HG02852 (cell line): ENCODE results near the gene TRNP1.
"Not testable (repeated sequence)": the region's sequence is repeated elsewhere in the genome, so short reads cannot be mapped to it uniquely, and the experiment has no call there.

ENCODE experiments used
- ATAC-seq: cut with Tn5 transposase; IDR thresholded peaks from one replicate; pipeline ENCODE4 v1.9.1; 2021; ENCODE audit warnings: mild to moderate bottlenecking, moderate library complexity; ENCODE audit not compliant: unreplicated experiment

TRNP1 gene

DNA sequence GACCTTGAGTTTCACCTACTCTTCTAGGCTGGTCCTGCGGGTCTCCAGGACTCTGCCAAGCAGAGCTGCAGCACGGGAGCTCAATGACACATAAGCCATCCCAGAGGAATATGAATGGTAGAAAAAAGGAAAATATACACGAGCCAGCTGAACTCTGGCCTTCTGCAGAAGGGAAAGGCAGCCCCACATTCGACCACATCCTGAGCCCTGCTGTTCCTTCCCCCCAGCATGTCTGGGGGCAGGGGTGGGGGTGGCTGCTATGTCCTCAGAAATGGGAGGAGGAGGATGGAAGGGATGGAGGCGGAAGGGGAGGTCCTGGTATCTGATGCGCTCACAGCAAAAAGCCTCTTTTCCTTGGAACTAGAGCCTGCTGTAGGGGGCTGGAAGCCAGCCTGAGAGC lies 21.1 kb upstream of the TRNP1 start:
- no peak for ATAC-seq

GRCh38 chr1:26972821-26973220 lies 20.7 kb upstream of the TRNP1 start:
- ATAC-seq: no peak

DNA sequence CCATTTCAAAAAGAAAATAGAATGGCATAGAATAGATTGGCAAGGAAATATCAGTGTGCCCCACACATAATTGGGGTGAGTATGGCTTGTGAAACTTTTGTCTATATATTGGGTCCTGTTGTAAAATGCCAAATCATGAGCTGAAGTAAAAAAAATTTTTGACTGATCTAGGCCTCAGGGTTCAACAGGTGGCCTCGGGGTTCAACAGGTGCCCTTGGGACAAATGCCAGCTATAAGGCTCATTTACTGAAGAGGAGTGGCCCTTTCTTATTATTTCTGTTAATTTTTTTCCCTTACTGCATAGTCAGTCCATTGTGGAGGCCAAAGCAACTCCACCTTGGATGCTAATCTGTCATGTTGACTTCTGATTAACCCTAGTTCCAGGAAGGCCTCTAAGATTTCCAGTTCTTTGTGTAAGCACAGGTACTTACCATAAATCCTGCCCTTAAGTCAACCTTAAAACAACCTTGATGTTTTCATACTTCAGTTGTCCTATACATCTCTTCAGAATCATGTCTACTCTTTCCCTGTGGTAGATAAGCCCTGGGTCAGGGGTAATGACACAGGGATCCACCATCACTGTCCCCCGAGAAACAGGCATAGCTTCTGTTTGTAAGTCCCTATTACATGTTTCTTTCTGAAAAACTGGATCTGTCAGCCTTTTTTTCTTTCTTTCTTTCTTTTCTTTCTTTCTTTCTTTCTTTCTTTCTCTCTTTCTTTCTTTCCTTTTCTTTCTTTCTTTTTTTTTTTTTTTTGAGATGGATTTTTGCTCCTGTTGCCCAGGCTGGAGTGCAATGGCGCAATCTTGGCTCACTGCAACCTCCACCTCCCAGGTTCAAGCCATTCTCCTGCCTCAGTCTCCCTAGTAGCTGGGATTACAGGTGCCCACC lies 16.6 kb upstream of the TRNP1 start:
- no peak for ATAC-seq

DNA sequence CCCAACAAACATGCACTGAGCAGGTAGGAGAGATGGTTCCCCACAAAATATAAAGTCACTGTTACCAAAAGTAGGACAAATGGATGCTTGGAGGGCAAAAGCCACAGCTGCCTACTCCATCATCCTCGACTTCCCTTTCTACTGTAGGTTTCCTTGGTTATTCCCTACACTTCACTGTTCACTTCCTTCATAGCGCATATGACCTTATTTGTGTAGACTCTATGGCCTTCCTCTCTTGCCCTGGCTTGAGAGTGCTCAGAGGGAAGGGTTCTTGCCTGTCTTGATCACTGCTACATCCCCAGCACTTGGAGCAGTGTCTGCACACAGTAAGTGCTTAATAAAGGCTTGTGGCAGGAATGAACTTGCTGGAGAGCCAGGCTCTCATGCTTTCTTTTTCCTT lies 14.6 kb upstream of the TRNP1 start:
- ATAC-seq: no peak

DNA sequence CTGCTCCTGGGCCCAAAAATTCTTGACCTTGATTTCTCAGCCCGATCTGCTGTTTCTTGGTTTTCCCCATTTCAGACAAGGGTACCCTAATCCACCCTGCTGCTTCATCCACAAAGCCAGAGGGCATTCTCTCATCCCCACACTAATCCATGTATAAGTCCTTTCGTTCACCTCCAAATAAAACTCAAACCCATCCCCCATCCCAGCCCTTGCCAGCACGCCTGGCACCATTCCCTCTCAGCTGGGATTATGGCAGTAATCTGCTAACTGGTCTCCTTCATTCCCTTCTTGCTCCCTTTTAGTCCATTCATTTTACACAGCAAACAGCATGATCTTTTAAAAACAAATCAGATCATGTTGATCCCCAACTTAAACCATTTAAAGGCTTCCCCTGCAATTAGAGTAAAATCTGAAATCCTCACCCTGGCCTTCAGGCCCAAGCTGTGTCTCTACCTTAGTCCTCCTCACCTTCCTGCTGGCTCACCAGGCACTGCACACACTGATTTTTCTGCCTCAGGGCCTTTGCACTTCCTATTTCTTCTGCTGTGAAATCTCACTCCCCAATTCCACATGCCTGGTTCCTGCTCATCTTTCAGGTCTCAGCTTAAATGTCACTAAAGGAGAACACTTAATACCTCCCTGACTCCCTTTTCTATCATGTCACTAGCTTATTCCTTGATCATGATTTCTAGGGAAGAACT lies 12.2 kb upstream of the TRNP1 start:
- no peak for ATAC-seq

- ATAC-seq: no peak
Measured at GRCh38 chr1:26983863-26984262, 9.6 kb upstream of the TRNP1 start.

- no peak for ATAC-seq
Measured at GRCh38 chr1:26984291-26984690, 9.2 kb upstream of the TRNP1 start.

DNA sequence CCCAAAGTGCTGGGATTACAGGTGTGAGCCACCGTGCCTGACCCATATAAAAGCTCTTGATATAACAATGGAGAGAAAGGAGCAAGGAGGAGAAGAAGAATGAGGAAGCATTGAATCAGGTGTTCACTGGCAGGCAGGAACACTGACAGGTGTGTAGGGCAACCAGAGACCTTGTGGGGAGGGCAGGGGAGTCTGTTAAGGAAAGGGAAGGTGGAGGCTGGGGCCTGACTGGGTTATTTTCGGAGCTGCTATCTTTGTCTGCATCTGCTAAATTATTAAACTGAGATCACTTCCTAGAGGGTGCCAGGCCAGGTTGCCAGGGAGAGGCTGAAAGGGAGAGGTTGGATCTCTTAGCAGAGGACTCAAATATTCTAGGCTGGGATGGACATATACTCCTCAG lies 6.8 kb upstream of the TRNP1 start:
- ATAC-seq: no peak

DNA sequence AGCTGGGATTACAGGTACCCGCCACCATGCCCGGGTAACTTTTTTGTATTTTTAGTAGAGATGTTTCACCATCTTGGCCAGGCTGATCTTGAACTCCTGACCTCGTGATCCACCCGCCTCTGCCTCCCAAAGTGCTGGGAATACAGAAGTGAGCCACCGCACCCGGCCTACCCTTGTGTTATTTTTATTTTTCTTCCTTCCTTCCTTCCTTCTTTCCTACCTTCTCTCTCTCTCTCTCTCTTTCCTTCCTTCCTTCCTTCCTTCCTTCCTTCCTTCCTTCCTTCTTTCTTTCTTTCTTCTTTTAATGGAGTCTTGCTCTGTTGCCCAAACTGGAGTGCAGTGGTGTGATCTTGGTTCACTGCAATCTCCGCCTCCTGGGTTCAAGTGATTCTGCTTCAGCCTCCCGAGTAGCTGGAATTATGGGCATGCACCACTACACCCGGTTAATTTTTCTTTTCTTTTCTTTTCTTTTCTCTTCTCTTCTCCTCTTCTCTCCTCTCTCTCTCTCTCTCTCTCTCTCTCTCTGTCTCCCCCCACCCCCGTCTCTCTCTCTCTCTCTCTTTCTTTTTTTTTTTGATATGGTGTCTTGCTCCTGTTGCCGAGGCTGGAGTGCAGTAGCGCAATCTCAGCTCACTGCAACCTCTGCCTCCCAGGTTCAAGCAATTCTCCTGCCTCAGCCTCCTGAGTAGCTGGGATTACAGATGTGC lies 3.9 kb upstream of the TRNP1 start:
- not testable (repeated sequence) for ATAC-seq

DNA sequence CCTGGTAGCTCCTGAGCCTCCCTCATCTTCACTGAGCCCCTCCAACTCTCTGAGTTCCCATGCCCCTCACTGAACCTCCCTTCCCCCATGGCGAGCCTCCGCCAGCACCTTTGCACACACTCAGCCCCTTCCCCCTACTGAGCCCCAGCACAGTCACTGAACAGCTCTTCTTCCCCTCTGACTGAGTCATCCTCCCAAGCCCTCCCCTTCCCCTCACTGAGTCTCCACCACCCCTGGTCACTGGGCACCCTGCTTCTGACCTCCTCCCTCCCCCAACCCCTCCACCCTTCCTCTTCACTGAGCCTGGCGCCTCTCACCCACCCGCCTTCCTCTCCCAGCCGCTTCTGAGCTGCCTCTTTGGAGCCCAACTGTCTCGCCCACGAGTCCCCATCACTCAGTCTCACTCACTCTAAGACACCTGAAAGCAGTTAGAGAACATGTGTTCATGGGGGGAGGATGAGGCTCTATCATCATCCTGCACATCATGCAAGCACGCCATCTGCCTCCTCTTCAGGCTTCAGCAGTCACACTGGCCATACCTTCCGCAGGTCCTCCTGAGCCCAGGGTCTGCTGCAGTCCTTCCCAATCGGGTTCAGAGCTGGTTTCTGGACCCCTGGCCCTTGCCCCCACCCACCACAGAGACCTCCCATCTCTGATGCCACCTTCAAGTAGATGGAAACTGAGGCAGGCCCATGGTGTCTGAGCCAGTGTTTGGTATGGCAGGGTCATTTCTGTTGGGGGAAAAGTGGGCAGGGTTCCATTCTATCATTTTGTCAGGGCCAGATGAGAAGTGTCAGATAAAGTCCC lies 2.0 kb upstream of the TRNP1 start:
- ATAC-seq: no peak

GRCh38 chr1:26994020-26994786 lies 711 bp downstream of the TRNP1 start:
- peak; percentile 15 for ATAC-seq

GRCh38 chr1:26994787-26995517 lies 1.5 kb downstream of the TRNP1 start:
- ATAC-seq: no peak

GRCh38 chr1:26996024-26996423 lies 2.5 kb downstream of the TRNP1 start:
- no peak for ATAC-seq

DNA sequence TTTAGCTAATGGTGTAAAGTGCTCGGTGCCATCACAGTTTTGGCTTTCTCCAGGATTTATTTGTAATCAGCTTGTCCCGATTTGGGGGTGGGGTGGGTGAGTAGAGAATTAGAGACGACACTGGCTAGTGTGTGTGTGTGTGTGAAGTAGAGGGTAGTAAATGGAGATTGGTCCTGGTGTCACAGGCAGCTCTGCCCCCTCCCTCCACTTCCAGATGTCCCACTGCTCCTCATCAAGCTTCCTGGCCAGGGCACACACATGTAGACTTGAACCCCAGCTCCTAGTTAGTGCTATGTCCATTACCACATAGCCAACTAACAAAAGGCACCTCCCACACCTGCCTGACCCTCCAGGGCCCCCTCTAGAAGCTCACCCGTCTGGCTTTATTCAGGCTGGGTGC lies 3.2 kb downstream of the TRNP1 start:
- no peak for ATAC-seq

DNA sequence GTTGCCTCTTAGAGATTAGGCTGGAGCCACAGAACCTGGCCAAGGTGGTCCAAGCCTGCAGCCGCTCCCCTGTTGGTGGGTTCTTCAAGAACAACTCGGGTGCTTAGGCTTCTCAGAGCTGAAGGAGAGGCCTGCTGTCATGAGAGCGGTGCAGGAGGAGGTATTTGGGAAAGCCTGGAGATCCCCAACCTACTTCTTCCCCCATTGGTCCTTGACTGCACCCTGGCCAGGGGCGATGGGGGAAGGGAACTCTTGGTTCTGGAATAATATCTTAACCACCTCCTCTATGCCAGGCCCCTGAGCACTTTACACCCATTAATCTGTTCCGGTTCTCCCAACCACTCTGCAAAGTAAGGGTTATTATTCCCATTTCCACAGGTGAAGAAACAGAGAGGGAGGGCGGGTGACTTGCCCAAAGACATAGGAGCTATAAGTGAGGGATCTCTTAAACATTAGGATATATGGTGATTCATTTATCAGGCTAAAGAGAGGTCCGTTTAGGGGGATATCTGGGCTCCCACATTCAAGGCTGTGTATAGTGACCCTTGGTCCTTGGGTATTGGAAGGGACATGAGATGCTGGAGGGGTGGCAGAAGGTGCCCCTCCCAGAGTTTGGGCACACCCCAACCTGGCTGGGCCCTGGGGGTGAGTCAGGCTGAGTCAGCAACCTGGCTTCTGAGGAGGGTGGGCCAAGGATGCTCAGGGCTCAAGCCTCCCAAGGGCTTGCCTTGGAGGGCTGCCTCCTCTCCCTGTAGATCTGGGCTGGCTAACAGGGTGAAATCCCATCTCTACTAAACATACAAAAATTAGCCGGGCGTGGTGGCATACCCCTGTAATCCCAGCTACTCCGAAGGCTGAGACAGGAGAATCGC lies 5.2 kb downstream of the TRNP1 start:
- no peak for ATAC-seq

GRCh38 chr1:26999440-26999987 lies 6.0 kb downstream of the TRNP1 start:
- ATAC-seq: no peak

GRCh38 chr1:27000090-27000816 lies 6.8 kb downstream of the TRNP1 start:
- ATAC-seq: no peak
